ENCODE data around the gene GLYATL1B.
"Not testable (repeated sequence)": the region's sequence is repeated elsewhere in the genome, so short reads cannot be mapped to it uniquely, and the experiment has no call there.

The GLYATL1B gene

DNA sequence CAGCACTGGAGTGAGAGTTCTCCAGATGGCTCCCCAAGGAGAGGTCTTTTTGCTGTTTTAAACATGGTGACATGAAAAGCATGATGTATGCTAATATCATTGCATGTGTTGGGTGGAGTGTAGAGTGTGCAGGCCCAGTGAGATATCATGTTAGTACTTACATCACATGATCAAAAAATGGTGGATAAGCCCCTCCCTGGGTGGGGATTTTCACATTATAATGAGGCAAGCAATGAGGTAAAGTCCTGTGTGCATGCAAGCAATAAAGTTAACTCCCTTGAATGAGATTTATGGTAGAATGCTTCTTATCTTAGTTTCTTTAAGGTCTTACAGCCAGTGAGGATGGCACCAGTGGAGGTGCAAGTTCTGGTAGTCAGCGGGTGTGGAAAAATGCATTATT lies 29.4 kb downstream of the GLYATL1B start:
- Histone ChIP-seq H3K9ac (ENCODE audit: low read depth, low read length) (no peak overlapping the region), H3K9me3 (ENCODE audit: control insufficient read depth, insufficient read depth, low read length) (peaks cover 8% of the 10 kb centered on the region), H3K36me3 (ENCODE audit: insufficient read depth, low read length) (no peaks in the 10 kb centered on the region), H3K4me1 (ENCODE audit: insufficient read depth, low read length) (no peaks in the 10 kb centered on the region)

DNA sequence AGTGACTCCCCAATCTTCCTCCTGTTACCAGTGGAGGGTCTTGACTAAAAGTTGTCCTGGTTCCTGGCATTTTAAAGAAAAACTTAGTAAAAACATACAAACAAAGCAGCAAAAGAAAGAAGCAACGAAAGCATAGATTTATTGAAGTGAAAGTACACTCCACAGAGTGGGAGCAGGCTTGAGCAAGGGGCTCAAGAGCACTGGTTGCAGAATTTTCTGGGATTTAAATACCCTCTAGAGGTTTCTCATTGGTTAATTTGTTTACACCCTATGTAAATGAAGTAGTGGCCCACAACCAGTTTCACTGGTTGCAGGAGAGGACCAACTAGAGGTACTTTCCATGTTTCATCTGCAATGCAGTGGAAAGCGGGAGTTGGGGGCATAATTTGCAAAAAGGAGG lies 31.7 kb downstream of the GLYATL1B start:
- Histone ChIP-seq H3K9ac (ENCODE audit: low read depth, low read length) (no peak overlapping the region), H3K4me1 (ENCODE audit: insufficient read depth, low read length) (no peaks in the 10 kb centered on the region), H3K9me3 (ENCODE audit: control insufficient read depth, insufficient read depth, low read length) (peaks cover 8% of the 10 kb centered on the region), H3K36me3 (ENCODE audit: insufficient read depth, low read length) (no peaks in the 10 kb centered on the region)

DNA sequence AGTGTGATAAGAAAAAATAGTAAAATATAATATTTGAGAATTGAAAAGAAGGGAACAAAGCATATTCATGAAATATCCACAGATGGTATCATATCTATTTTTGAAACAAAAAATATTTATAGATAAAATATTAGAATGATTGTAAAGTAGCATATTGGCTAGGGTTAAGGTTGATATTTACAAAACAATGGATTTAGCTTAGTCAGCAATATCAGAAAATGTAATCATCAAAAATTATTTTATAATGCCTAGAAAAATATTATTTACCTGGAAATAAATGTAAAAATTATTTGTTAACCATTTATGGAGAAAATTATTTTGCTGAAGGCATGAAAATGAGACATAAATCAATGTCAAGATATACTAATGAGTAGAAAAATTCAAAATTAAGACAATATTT lies 33.7 kb downstream of the GLYATL1B start:
- peaks cover 15% of the 10 kb centered on the region for H3K9me3 ChIP-seq (ENCODE audit: control insufficient read depth, insufficient read depth, low read length)
- no peaks in the 10 kb centered on the region for H3K36me3 ChIP-seq (ENCODE audit: insufficient read depth, low read length)
- no peaks in the 10 kb centered on the region for H3K4me1 ChIP-seq (ENCODE audit: insufficient read depth, low read length)
- H3K9ac ChIP-seq (ENCODE audit: low read depth, low read length): no peak overlapping the region

DNA sequence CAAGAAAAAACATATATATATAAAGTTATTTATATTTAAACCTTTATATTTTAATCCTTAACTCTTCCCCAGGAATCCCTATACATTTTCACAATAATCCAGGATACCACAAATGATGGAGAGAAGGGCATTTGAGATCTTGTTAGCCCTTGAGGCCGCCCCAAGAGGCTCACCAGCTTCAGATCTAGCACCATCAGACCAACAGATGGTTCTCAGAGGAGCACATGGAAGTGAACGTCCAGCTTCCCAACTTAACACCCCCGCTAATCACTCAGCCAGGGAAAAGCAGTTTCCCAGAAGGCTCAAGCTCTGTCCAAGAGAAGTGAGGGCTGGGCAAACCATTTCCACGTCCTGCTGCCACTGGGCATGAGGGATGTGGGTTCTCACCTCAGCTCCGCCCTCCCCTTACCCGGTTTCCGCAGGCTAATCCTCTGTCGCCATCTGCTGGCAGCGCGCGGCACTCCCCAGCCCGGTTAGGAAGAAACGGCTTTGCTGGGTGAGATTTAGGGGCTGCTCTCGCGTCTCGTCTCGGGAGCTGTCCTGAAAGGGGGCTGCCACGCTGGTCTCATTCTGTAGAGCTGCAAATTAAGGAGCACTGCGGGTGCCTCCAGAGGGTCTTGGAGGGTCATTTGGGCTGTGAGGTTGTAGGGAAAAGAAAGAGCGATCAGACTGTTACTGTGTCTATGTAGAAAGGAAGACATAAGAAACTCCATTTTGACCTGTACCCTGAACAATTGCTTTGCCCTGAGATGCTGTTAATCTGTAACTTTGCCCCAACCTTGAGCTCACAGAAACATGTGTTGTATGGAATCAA lies 49.7 kb downstream of the GLYATL1B start:
- Histone ChIP-seq H3K36me3 (ENCODE audit: insufficient read depth, low read length) (no peaks in the 10 kb centered on the region), H3K9ac (ENCODE audit: low read depth, low read length) (no peak overlapping the region), H3K9me3 (ENCODE audit: control insufficient read depth, insufficient read depth, low read length) (no peaks in the 10 kb centered on the region; the same call in none of the 2 replicates), H3K4me1 (ENCODE audit: insufficient read depth, low read length) (no peaks in the 10 kb centered on the region)

DNA sequence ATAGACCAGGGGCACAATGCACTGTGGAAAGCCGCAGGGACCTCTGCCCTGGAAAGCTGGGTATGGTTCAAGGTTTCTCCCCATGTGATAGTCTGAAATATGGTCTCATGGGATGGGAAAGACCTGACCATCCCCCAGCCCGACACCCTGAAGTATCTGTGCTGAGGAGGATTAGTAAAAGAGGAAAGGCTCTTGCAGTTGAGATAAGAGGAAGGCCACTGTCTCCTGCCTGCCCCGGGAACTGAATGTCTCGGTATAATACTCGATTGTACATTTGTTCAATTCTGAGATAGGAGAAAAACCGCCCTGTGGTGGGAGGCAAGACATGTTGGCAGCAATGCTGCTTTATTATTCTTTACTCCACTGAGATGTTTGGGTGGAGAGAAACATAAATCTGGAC lies 50.4 kb downstream of the GLYATL1B start:
- H3K9ac ChIP-seq (ENCODE audit: low read depth, low read length); H3K36me3 ChIP-seq (ENCODE audit: insufficient read depth, low read length); H3K4me1 ChIP-seq (ENCODE audit: insufficient read depth, low read length); H3K9me3 ChIP-seq (ENCODE audit: control insufficient read depth, insufficient read depth, low read length): not testable (repeated sequence)

DNA sequence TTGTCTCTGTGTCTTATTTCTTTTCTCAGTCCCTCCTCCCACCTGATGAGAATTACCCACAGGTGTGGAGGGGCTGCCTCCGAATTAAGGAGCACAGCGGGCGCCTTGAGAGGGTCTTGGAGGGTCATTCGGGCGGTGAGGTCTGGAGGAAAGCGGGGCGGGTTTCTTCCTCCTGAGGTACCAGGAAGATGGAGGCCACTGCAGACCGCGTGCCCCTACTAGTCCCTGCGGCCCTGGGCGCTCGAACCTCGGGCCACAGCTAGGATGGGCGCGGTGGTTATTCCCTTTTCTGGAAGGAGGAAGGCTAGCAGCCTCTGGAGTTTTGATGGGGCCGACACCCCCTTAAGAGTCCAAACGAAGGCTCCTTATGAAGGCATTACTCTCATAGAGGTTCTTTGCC lies 51.1 kb downstream of the GLYATL1B start:
- no peaks in the 10 kb centered on the region for H3K4me1 ChIP-seq (ENCODE audit: insufficient read depth, low read length)
- no peaks in the 10 kb centered on the region; the same call in 1 of the 2 replicates for H3K9me3 ChIP-seq (ENCODE audit: control insufficient read depth, insufficient read depth, low read length)
- no peaks in the 10 kb centered on the region for H3K36me3 ChIP-seq (ENCODE audit: insufficient read depth, low read length)
- H3K9ac ChIP-seq (ENCODE audit: low read depth, low read length): no peak overlapping the region

DNA sequence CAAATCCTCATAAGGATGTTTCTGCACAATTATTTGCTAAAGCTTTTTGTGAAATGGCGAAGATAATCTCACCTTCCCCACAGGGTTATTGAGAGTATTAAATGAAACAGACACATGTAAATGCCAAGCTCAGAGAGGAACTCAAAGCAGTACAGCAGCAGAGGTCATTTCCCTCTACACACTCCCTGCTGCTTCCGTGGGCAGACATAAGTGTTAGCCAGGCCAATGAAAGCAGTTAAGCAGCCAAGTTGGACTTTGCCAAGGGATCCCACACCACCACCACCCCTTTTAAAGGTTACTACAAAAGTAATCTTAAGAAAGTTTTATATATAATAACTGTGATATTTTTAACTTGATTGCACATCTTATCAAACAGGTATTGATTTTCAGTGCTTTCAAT lies 52.5 kb downstream of the GLYATL1B start:
- H3K4me1 ChIP-seq (ENCODE audit: insufficient read depth, low read length): no peaks in the 10 kb centered on the region
- H3K9ac ChIP-seq (ENCODE audit: low read depth, low read length): no peak overlapping the region
- no peaks in the 10 kb centered on the region; the same call in 1 of the 2 replicates for H3K9me3 ChIP-seq (ENCODE audit: control insufficient read depth, insufficient read depth, low read length)
- H3K36me3 ChIP-seq (ENCODE audit: insufficient read depth, low read length): no peaks in the 10 kb centered on the region

DNA sequence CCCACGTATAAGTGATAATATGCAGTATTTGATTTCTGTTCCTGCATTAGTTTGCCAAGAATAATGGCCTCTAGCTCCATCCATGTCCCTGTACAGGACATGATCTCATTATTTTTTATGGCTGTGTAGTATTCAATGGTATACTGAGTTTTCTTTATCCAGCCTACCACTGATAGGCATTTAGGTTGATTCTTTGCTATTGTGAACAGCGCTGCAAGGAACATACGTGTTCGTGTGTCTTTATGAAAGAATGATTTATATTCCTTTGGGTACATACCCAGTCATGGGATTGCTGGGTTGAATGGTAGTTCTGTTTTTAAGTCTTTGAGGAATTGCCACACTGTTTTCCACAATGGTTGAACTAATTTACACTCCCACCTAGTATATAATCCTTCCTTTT lies 55.1 kb downstream of the GLYATL1B start:
- Histone ChIP-seq H3K4me1 (ENCODE audit: insufficient read depth, low read length) (no peaks in the 10 kb centered on the region), H3K36me3 (ENCODE audit: insufficient read depth, low read length) (no peaks in the 10 kb centered on the region), H3K9me3 (ENCODE audit: control insufficient read depth, insufficient read depth, low read length) (no peaks in the 10 kb centered on the region; the same call in 1 of the 2 replicates), H3K9ac (ENCODE audit: low read depth, low read length) (no peak overlapping the region)

DNA sequence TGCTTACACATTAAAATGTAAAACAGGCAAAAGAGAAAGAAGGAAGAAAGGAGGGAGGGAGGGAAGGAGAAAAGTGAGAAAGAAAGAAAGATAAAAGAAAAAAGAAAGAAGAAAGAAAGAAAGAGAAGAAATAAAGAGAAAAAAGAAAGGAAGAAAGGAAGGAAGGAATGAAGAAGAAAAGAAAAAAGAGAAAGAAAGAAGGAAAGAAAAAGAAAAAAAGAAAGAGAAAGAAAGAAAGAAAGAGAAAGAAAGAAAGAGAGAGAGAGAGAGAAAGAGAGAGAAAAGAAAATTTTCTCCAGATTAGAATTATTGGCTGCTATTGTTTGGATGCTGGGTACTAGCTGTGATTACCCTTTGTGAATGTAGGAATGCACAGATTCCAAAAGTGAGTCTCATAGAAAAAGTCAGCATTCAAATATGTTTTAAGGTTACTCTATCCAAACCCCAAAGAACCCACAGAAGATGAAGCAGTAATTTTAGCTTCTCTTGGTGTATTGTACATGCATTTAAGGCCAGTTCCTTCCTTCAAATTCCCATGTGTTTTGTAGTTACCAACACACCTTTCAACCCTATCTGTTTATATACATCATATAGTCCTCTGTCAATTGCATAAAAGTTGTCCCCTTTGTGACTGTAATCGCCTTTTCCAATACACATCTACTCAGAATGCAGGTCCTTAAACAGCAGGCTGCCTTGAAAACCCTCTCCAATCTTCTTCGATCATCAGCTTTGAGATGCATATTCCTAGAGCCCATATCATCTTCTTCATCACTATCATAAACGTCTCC lies 55.8 kb downstream of the GLYATL1B start:
- H3K4me1 ChIP-seq (ENCODE audit: insufficient read depth, low read length): no peaks in the 10 kb centered on the region
- H3K9me3 ChIP-seq (ENCODE audit: control insufficient read depth, insufficient read depth, low read length): no peaks in the 10 kb centered on the region; the same call in 1 of the 2 replicates
- H3K9ac ChIP-seq (ENCODE audit: low read depth, low read length): peak overlapping the region; percentile 77
- H3K36me3 ChIP-seq (ENCODE audit: insufficient read depth, low read length): no peaks in the 10 kb centered on the region

DNA sequence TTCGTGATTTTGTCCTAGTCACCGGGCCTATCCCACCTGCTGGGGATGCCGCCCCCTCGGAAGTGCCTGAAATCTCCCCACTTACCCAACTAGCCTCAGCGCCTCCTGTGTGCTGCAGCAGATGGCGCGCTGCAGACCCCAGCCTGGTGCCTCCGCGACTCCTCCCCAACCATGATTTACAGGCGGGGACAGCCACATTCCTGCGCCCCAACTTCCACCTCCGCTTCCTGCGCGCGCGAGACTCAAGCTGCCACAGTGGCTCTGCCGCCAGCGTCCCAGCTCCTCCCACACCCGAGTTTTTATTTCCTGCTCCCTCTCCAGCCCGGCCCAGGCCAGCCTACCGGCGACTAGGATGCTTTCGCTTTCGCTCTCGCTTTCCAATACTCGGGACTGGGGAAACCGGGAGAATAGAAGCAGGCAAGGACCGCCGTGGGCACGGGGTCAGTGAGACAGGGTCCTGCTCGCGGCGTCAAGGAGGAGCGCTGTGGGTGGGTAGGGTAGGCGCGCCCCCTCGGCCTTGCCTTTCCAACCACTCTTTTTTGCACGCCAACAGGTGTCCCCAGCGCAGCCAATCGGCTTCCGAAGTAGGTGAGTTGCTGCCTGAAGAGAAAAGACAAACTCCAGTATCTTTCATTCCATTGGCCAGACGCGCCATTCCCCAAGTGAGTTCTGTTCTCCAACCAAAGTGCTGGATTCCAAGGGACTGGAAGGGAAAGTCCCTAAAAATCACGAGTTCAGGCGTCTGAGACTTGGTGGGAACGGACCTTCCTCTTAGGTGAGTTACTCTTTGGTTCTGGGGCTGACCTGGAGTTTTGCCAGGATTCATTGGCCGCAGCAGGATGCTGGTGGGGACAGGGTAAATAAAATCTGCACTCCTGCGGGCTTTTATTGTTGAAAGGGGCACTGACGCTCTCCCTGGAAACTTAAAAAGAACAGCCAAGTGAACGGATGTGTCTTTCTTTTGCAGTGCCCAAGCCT lies 56.7 kb downstream of the GLYATL1B start, which contains the start of gene FAM111A:
Gene FAM111A (plus strand): TSS at position 327 of the 978 bp plus-strand sequence. CDS start 6,017 bp downstream, outside the sequence.
- Histone ChIP-seq H3K36me3 (ENCODE audit: insufficient read depth, low read length) (no peaks in the 10 kb centered on the region), H3K9ac (ENCODE audit: low read depth, low read length) (peak within 1 kb of the TSS; percentile 77), H3K4me1 (ENCODE audit: insufficient read depth, low read length) (no peaks in the 10 kb centered on the region), H3K9me3 (ENCODE audit: control insufficient read depth, insufficient read depth, low read length) (no peaks in the 10 kb centered on the region)

DNA sequence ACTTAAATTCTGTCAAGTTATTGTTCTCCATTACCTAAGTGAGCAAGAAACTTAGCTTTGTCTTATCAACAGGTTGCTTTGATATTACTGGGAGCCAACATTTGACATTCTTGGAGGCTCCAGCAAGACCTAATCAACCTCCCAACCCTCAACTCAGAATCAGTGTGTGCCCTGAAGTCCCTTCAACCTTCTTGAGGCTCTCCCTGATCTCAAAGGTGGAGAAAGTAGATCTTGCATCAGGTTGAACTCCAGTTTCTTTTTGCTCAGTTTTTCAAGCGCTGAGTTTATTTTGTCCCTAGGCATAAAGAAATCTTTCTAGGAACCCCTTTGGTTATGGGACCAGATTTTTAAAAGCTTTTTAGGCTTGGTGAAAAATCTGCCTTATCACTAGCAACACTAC lies 58.0 kb downstream of the GLYATL1B start:
- Histone ChIP-seq H3K4me1 (ENCODE audit: insufficient read depth, low read length) (no peaks in the 10 kb centered on the region), H3K9ac (ENCODE audit: low read depth, low read length) (peak overlapping the region; percentile 50; the same call in 1 of the 2 replicates), H3K36me3 (ENCODE audit: insufficient read depth, low read length) (no peaks in the 10 kb centered on the region), H3K9me3 (ENCODE audit: control insufficient read depth, insufficient read depth, low read length) (no peaks in the 10 kb centered on the region)

Data from ES-I3 (cell line).